IMR-90 (cell line): ENCODE results near the gene SRPK3. TPM values are rescaled to one million over a fixed set of nuclear protein-coding genes. Genes with fewer than 3 reads are reported as not detected.

Source experiments
- ATAC-seq: fragments of 200-7000 bp; cut with Tn5 transposase; 2 replicates; pipeline ENCODE4 v1.9.1; 2020; ENCODE audit warnings: low read depth, mild to moderate bottlenecking, moderate library complexity
- BruUV-seq: library from RNA; stranded (reverse); fragments of 400-500 nt; replicated peaks from 2 replicates; lab custom pipeline; 2021; lab: Mats Ljungman, UMichigan
- CTCF ChIA-PET: fragments of 300-600 bp; formaldehyde crosslinking; extraction: SDS; loops from one replicate; lab custom pipeline; 2021; ENCODE audit warnings: antibody characterized with exemption; lab: Yijun Ruan, JAX
- POLR2A ChIA-PET: fragments of 300-600 bp; sonication (Branson Sonifier 250); formaldehyde crosslinking; loops from one replicate; lab custom pipeline; 2022; ENCODE audit warnings: antibody characterized with exemption; ENCODE audit not compliant: unreplicated experiment; lab: Charles Lee
- DNase-seq: peaks from one replicate; pipeline ENCODE4 v3.0.0; 2013
- H2AFZ ChIP-seq: replicated peaks from 2 replicates; pipeline ENCODE3; 2013; ENCODE audit warnings: low read length, mild to moderate bottlenecking; ENCODE audit not compliant: poor library complexity
- H2AK5ac ChIP-seq: 2 replicates; pipeline ENCODE4 v1.6.1; 2013; ENCODE audit warnings: low read depth, low read length, inconsistent platforms
- H2AK9ac ChIP-seq: replicated peaks from 2 replicates; pipeline ENCODE3; 2013; ENCODE audit warnings: mild to moderate bottlenecking, low read depth, low read length, moderate library complexity; ENCODE audit not compliant: poor library complexity
- H2BK120ac ChIP-seq: 2 replicates; pipeline ENCODE4 v1.6.1; 2013; ENCODE audit warnings: low read depth, low read length, inconsistent platforms
- H2BK15ac ChIP-seq: 3 replicates; pipeline ENCODE4 v1.6.1; 2013; ENCODE audit warnings: low read depth, low read length, inconsistent platforms
- H2BK20ac ChIP-seq: 2 replicates; pipeline ENCODE4 v1.6.1; 2013; ENCODE audit warnings: low read depth, mild to moderate bottlenecking, inconsistent platforms, low read length, moderate library complexity
- H2BK5ac ChIP-seq: 2 replicates; pipeline ENCODE4 v1.6.1; 2013; ENCODE audit warnings: mild to moderate bottlenecking, low read depth, low read length, inconsistent platforms; ENCODE audit not compliant: poor library complexity, severe bottlenecking
- H3K14ac ChIP-seq: replicated peaks from 2 replicates; pipeline ENCODE4 v1.6.1; 2013; ENCODE audit warnings: low read depth, low read length, inconsistent platforms
- H3K18ac ChIP-seq: 2 replicates; pipeline ENCODE4 v1.6.1; 2013; ENCODE audit warnings: low read depth, low read length, control low read depth
- H3K23ac ChIP-seq: 2 replicates; pipeline ENCODE4 v1.6.1; 2013; ENCODE audit warnings: low read depth, low read length, inconsistent platforms
- H3K27ac ChIP-seq: 2 replicates; pipeline ENCODE4 v1.5.1; 2013; ENCODE audit warnings: mild to moderate bottlenecking, control low read depth, low read length; ENCODE audit not compliant: insufficient read depth
- H3K27me3 ChIP-seq: 2 replicates; pipeline ENCODE4 v1.6.1; 2013; ENCODE audit warnings: low read length; ENCODE audit not compliant: control insufficient read depth, insufficient read depth
- H3K36me3 ChIP-seq: 2 replicates; pipeline ENCODE4 v1.6.1; 2013; ENCODE audit warnings: low read length, mixed read lengths; ENCODE audit not compliant: control insufficient read depth, insufficient read depth
- H3K4ac ChIP-seq: 2 replicates; pipeline ENCODE4 v1.6.1; 2013; ENCODE audit warnings: low read depth, low read length, inconsistent platforms
- H3K4me1 ChIP-seq: 2 replicates; pipeline ENCODE4 v1.6.1; 2013; ENCODE audit warnings: low read length, mixed read lengths; ENCODE audit not compliant: control insufficient read depth, insufficient read depth
- H3K4me2 ChIP-seq: 2 replicates; pipeline ENCODE4 v1.6.1; 2013; ENCODE audit warnings: low read depth, mild to moderate bottlenecking, control low read depth, low read length, moderate library complexity
- H3K4me3 ChIP-seq: 2 replicates; pipeline ENCODE4 v1.5.1; 2013; ENCODE audit warnings: low read depth, mild to moderate bottlenecking, control low read depth, low read length, moderate library complexity; ENCODE audit not compliant: insufficient read depth
- H3K56ac ChIP-seq: 2 replicates; pipeline ENCODE4 v1.6.1; 2013; ENCODE audit warnings: low read length, inconsistent platforms; ENCODE audit not compliant: insufficient read depth; ENCODE audit errors: extremely low read depth
- H3K79me1 ChIP-seq, 2 experiments: 2 replicates each; pipeline ENCODE4 v1.6.1; 2013; ENCODE audit warnings: low read length in 2 of 2, inconsistent platforms in 1 of 2, low read depth in 1 of 2
- H3K9ac ChIP-seq: 2 replicates; pipeline ENCODE4 v1.6.1; 2013; ENCODE audit warnings: low read depth, low read length, control low read depth
- H3K9me1 ChIP-seq: 2 replicates; pipeline ENCODE4 v1.6.1; 2013; ENCODE audit warnings: low read length, inconsistent platforms; ENCODE audit not compliant: insufficient read depth
- H3K9me3 ChIP-seq: 2 replicates; pipeline ENCODE4 v1.6.1; 2013; ENCODE audit warnings: low read length; ENCODE audit not compliant: control insufficient read depth, insufficient read depth
- H4K20me1 ChIP-seq: 2 replicates; pipeline ENCODE4 v1.6.1; 2013; ENCODE audit warnings: low read length, inconsistent platforms; ENCODE audit not compliant: insufficient read depth
- H4K5ac ChIP-seq: 2 replicates; pipeline ENCODE4 v1.6.1; 2013; ENCODE audit warnings: mild to moderate bottlenecking, low read depth, low read length, control low read depth
- H4K8ac ChIP-seq, 2 experiments: 2 replicates each; pipeline ENCODE4 v1.6.1; 2013; ENCODE audit warnings: low read depth in 2 of 2, low read length in 2 of 2, control low read depth in 1 of 2, inconsistent platforms in 1 of 2
- H4K91ac ChIP-seq: 2 replicates; pipeline ENCODE4 v1.6.1; 2013; ENCODE audit warnings: low read depth, low read length, inconsistent platforms; ENCODE audit not compliant: insufficient read depth
- CEBPB ChIP-seq: IDR thresholded peaks from 2 replicates; pipeline ENCODE4 v1.6.1; 2012; ENCODE audit warnings: low read depth, low read length, improper control_type of control experiment
- SMC3 ChIP-seq: fragments of 150-350 bp; IDR thresholded peaks from 2 replicates; pipeline ENCODE4 v1.6.1; 2016; ENCODE audit warnings: low read depth, mild to moderate bottlenecking, antibody characterized with exemption, low read length, moderate library complexity
- WGBS, 2 experiments: methylation state at CpG; one replicate each; pipeline versions ENCODE4 v1.1.5 to v1.1.7; 2013; ENCODE audit warnings: missing lambda C conversion rate in 2 of 2; ENCODE audit not compliant: insufficient read length in 1 of 2; ENCODE audit errors: extremely low coverage in 2 of 2; 5-methylcytosine and 5-hydroxymethylcytosine counted together
- dilution Hi-C: fragments of 300-500 bp; cut with HindIII; formaldehyde crosslinking; loops from one replicate; pipeline ENCODE4 v1.14.3; 2018; ENCODE audit warnings: low sequenced_read_pairs; ENCODE audit not compliant: unreplicated experiment
- in situ Hi-C: fragments of 300-500 bp; cut with MboI; formaldehyde crosslinking; loops from 3 replicates; pipeline ENCODE4 v1.14.3; 2019; ENCODE audit warnings: low sequenced_read_pairs, inconsistent platforms, mixed read lengths
- intact Hi-C: fragments of 100-400 bp; cut with micrococcal nuclease; formaldehyde crosslinking; loops from 2 replicates; pipeline ENCODE4 v1.10.0; 2022
- polyA plus RNA-seq, 3 experiments: library from polyadenylated mRNA; depleted of rRNA; stranded (reverse); fragments of >200 nt; gene quantifications; 2 replicates each; pipeline ENCODE4 v1.2.3, GENCODE V29; 2012; ENCODE audit warnings: low replicate concordance in 1 of 3
- total RNA-seq: library from RNA; depleted of rRNA; stranded (reverse); fragments of >200 nt; gene quantifications from 2 replicates; pipeline ENCODE4 v1.2.3, GENCODE V29; 2012
- TF ChIP-seq, protein P1 (sequence below): conservative IDR thresholded peaks from 2 replicates; pipeline ENCODE4 v1.5.1; 2012; ENCODE audit warnings: mild to moderate bottlenecking, low read depth, low read length, improper control_type of control experiment

Gene SRPK3
- total and polyA plus RNA-seq, 2 of the 4 experiments (the other 2 are of a cell fraction) = 0.36 to 0.70 TPM

- Histone ChIP-seq H2AK9ac (no peak overlapping the region), H2BK20ac (no peak overlapping the region), H2BK5ac (no peak overlapping the region), H3K27me3 (no peaks in the 10 kb centered on the region), H3K4me1 (no peaks in the 10 kb centered on the region; the same call in 1 of the 2 replicates), H2BK15ac (no peak overlapping the region), H2AK5ac (no peak overlapping the region), H2AFZ (no peak overlapping the region), H3K23ac (no peak overlapping the region), H3K9me1 (no peaks in the 10 kb centered on the region), H3K79me1 (peaks cover 0 to 8% of the 10 kb centered on the region in 2 experiments; a peak in 2 of 4 replicates), H3K36me3 (peaks cover 18% of the 10 kb centered on the region), H3K27ac (no peak overlapping the region), H3K9ac (no peak overlapping the region), H3K4me3 (no peak overlapping the region), H3K9me3 (peaks cover 2% of the 10 kb centered on the region; the same call in 1 of the 2 replicates), H4K5ac (no peak overlapping the region), H3K14ac (no peak overlapping the region), H3K56ac (no peak overlapping the region), H3K18ac (no peak overlapping the region), H4K91ac (no peak overlapping the region), H3K4me2 (no peak overlapping the region), H3K4ac (no peak overlapping the region), H4K8ac (no peak overlapping the region), H4K20me1 (no peaks in the 10 kb centered on the region), H2BK120ac (no peak overlapping the region)
- intact Hi-C loops = no loop called here
- ATAC-seq (no peak), DNase-seq (no peak)
- TF ChIP-seq, protein P1, sequence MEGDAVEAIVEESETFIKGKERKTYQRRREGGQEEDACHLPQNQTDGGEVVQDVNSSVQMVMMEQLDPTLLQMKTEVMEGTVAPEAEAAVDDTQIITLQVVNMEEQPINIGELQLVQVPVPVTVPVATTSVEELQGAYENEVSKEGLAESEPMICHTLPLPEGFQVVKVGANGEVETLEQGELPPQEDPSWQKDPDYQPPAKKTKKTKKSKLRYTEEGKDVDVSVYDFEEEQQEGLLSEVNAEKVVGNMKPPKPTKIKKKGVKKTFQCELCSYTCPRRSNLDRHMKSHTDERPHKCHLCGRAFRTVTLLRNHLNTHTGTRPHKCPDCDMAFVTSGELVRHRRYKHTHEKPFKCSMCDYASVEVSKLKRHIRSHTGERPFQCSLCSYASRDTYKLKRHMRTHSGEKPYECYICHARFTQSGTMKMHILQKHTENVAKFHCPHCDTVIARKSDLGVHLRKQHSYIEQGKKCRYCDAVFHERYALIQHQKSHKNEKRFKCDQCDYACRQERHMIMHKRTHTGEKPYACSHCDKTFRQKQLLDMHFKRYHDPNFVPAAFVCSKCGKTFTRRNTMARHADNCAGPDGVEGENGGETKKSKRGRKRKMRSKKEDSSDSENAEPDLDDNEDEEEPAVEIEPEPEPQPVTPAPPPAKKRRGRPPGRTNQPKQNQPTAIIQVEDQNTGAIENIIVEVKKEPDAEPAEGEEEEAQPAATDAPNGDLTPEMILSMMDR = no peak
- TF ChIP-seq SMC3 (no peak), CEBPB (no peak)
- POLR2A ChIA-PET = interaction anchor here (0.6 kb wide), 1 partner anchor 44 kb away, joined by 3 read pairs; no protein-coding TSS in a partner anchor
- dilution Hi-C loops = no loop called here
- CTCF ChIA-PET = no interaction called here
- no TSS peak for BruUV-seq
- in situ Hi-C loops = no loop called here
- WGBS, 2 experiments = 75% methylated on average over 2 of the region's 7 CpGs; no CpG with 5 or more reads in 1 of the 2 experiments
These were observed 19.9 kb downstream of the SRPK3 start for GRCh38 chrX:153800746-153801145.
